ENCODE measurements around the gene MAP7D3.
A peak's percentile ranks its signal among the peaks of the same experiment; 100 is the strongest.

Gene MAP7D3

DNA sequence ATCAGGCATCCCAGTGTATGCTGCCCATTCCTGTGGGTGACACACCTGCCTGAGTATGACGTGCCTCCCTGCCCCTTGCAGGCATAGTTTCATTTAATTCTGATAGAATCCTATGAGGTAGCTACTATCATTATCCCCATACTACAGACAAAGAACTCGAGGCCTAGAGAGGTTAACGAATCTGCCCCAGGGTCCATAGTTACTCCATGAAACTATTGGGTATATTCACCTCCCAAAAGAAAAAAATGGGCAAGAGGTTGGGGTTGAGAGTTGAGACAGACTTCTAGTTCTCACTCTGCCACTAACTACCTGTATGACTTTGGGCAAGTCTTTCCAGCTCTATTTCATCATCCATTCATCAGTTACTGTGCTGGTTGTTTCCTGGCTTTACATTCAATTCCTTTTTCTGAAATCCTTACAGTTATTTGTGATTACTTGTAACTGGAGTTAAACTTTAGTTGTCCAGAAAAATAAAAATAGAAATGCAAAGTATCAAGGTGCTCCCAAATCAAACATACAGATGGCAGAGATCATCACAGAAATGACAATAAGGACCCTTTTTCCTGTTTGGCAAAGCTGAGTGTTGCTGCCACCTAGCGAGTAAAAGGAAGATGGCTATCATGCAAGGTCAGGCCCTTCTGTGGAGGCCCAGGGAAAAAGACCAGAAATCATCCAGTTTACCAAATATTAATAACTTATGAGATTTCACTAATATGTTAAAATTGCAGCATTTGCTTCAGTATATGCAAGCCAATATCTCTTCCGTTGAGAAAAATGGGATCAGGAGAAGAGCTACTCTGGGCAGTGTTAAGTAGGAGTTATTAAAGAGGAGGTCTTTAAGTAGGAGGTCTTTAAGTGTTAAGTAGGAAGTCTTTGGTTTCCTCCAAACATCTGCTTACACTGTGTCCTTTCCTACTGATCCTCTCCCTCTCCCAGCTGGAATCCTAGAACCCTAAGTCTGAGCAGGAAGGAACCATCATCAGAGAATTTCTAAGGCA is 17.1 kb upstream of the MAP7D3 start (continued):
- TF ChIP-seq, protein P1, sequence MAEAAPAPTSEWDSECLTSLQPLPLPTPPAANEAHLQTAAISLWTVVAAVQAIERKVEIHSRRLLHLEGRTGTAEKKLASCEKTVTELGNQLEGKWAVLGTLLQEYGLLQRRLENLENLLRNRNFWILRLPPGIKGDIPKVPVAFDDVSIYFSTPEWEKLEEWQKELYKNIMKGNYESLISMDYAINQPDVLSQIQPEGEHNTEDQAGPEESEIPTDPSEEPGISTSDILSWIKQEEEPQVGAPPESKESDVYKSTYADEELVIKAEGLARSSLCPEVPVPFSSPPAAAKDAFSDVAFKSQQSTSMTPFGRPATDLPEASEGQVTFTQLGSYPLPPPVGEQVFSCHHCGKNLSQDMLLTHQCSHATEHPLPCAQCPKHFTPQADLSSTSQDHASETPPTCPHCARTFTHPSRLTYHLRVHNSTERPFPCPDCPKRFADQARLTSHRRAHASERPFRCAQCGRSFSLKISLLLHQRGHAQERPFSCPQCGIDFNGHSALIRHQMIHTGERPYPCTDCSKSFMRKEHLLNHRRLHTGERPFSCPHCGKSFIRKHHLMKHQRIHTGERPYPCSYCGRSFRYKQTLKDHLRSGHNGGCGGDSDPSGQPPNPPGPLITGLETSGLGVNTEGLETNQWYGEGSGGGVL (tag by site-specific recombination; IDR thresholded peaks at IDR 0.05), result no peak
- TF ChIP-seq ZFP37 (tag by site-specific recombination; IDR thresholded peaks at IDR 0.05) (no peak), ZNF10 (tag by site-specific recombination; IDR thresholded peaks at IDR 0.05) (no peak), ZNF660 (tag by site-specific recombination; IDR thresholded peaks at IDR 0.05) (no peak), ZNF514 (tag by site-specific recombination; IDR thresholded peaks at IDR 0.05) (no peak), ZFP3 (tag by site-specific recombination; IDR thresholded peaks at IDR 0.05; ENCODE audit: low read depth) (no peak), ZNF423 (tag by site-specific recombination; IDR thresholded peaks at IDR 0.05) (no peak), ZNF654 (tag by site-specific recombination; IDR thresholded peaks at IDR 0.05; ENCODE audit: low read depth) (peak; percentile 98), ZBTB7A (tag by site-specific recombination; IDR thresholded peaks at IDR 0.05; ENCODE audit: low read depth) (no peak), ZEB2 (tag by site-specific recombination; IDR thresholded peaks at IDR 0.05) (peak; percentile 47; the same call in 1 of the 2 replicates), ZNF223 (tag by site-specific recombination; IDR thresholded peaks at IDR 0.05) (no peak), TRIM28 (IDR thresholded peaks at IDR 0.05; ENCODE audit: borderline replicate concordance, low read length) (no peak)
- TF ChIP-seq, protein P2, sequence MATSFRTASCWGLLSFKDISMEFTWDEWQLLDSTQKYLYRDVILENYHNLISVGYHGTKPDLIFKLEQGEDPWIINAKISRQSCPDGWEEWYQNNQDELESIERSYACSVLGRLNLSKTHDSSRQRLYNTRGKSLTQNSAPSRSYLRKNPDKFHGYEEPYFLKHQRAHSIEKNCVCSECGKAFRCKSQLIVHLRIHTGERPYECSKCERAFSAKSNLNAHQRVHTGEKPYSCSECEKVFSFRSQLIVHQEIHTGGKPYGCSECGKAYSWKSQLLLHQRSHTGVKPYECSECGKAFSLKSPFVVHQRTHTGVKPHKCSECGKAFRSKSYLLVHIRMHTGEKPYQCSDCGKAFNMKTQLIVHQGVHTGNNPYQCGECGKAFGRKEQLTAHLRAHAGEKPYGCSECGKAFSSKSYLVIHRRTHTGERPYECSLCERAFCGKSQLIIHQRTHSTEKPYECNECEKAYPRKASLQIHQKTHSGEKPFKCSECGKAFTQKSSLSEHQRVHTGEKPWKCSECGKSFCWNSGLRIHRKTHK (tag by site-specific recombination; IDR thresholded peaks at IDR 0.05), result no peak
- TF ChIP-seq, protein P3, sequence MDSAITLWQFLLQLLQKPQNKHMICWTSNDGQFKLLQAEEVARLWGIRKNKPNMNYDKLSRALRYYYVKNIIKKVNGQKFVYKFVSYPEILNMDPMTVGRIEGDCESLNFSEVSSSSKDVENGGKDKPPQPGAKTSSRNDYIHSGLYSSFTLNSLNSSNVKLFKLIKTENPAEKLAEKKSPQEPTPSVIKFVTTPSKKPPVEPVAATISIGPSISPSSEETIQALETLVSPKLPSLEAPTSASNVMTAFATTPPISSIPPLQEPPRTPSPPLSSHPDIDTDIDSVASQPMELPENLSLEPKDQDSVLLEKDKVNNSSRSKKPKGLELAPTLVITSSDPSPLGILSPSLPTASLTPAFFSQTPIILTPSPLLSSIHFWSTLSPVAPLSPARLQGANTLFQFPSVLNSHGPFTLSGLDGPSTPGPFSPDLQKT (IDR thresholded peaks at IDR 0.05; ENCODE audit: borderline replicate concordance, low read depth, low read length), result no peak
- TF ChIP-seq, protein P4, sequence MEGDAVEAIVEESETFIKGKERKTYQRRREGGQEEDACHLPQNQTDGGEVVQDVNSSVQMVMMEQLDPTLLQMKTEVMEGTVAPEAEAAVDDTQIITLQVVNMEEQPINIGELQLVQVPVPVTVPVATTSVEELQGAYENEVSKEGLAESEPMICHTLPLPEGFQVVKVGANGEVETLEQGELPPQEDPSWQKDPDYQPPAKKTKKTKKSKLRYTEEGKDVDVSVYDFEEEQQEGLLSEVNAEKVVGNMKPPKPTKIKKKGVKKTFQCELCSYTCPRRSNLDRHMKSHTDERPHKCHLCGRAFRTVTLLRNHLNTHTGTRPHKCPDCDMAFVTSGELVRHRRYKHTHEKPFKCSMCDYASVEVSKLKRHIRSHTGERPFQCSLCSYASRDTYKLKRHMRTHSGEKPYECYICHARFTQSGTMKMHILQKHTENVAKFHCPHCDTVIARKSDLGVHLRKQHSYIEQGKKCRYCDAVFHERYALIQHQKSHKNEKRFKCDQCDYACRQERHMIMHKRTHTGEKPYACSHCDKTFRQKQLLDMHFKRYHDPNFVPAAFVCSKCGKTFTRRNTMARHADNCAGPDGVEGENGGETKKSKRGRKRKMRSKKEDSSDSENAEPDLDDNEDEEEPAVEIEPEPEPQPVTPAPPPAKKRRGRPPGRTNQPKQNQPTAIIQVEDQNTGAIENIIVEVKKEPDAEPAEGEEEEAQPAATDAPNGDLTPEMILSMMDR (tag by site-specific recombination; IDR thresholded peaks at IDR 0.05), result peak; percentile 53; the same call in 1 of the 2 replicates

DNA sequence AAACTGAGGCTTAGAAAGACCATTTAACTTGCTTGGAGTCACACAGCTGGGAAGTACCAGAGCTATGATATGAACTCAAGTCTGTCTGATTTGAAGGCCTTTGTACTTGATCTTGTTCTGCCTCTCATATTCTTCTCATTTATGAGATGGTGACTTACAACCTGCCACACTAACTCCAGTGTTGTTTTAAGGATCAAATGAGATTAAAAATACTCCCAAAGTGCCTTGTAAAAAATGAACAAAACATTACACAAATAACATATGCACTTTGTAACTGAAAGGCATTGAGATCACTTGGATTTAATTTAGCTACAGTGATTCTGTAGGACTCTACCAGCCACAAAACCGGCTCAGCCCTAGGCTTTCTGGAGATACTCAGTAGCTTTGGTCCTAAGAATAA is 15.6 kb upstream of the MAP7D3 start:
- Histone ChIP-seq H3K4me1 (ENCODE audit: control insufficient read depth, insufficient read depth, low read length) (0 out of 2 replicates have a peak, but pooled peaks cover 3% of the 10 kb centered on the region), H3K36me3 (ENCODE audit: control insufficient read depth in 2 of 2, insufficient read depth in 1 of 2, low read length in 2 of 2) (no peaks in the 10 kb centered on the region), H3K4me3 (ENCODE audit: low read depth, low read length) (no peak overlapping the region), H3K9me3 (ENCODE audit: control insufficient read depth, insufficient read depth, low read depth, low read length) (no peaks in the 10 kb centered on the region), H3K27ac (ENCODE audit: extremely low read depth, low read depth, low read length) (no peak overlapping the region)
- CTCF ChIA-PET, result interaction anchor here (0.7 to 4.3 kb wide), 8 partner anchors 20 to 688 kb away, joined by 3 to 96 read pairs (median 3); no protein-coding TSS in a partner anchor
- POLR2A ChIA-PET, result no interaction called here
- TF ChIP-seq YY2 (tag by site-specific recombination; IDR thresholded peaks at IDR 0.05) (no peak), ZNF341 (tag by site-specific recombination; IDR thresholded peaks at IDR 0.05; ENCODE audit: low read depth) (no peak), ZNF843 (tag by site-specific recombination; IDR thresholded peaks at IDR 0.05) (peak; percentile 82), ZNF48 (tag by site-specific recombination; IDR thresholded peaks at IDR 0.05) (no peak), ZNF530 (tag by site-specific recombination; IDR thresholded peaks at IDR 0.05; ENCODE audit: low read depth) (no peak), SP7 (tag by site-specific recombination; IDR thresholded peaks at IDR 0.05) (no peak), SCRT2 (tag by site-specific recombination; IDR thresholded peaks at IDR 0.05) (no peak), ZNF610 (tag by site-specific recombination; IDR thresholded peaks at IDR 0.05; ENCODE audit: borderline replicate concordance) (no peak), GLI2 (tag by site-specific recombination; IDR thresholded peaks at IDR 0.05; ENCODE audit: borderline replicate concordance, low read depth) (peak; percentile 86; the same call in 1 of the 2 replicates), ZNF416 (tag by site-specific recombination; IDR thresholded peaks at IDR 0.05) (no peak), SP2 (tag by site-specific recombination; IDR thresholded peaks at IDR 0.05) (no peak)
- TF ChIP-seq, protein P5, sequence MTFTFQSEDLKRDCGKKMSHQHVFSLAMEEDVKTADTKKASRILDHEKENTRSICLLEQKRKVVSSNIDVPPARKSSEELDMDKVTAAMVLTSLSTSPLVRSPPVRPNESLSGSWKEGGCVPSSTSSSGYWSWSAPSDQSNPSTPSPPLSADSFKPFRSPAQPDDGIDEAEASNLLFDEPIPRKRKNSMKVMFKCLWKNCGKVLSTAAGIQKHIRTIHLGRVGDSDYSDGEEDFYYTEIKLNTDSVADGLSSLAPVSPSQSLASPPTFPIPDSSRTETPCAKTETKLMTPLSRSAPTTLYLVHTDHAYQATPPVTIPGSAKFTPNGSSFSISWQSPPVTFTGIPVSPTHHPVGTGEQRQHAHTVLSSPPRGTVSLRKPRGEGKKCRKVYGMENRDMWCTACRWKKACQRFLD (tag by site-specific recombination; IDR thresholded peaks at IDR 0.05), result no peak
- TF ChIP-seq, protein P6, sequence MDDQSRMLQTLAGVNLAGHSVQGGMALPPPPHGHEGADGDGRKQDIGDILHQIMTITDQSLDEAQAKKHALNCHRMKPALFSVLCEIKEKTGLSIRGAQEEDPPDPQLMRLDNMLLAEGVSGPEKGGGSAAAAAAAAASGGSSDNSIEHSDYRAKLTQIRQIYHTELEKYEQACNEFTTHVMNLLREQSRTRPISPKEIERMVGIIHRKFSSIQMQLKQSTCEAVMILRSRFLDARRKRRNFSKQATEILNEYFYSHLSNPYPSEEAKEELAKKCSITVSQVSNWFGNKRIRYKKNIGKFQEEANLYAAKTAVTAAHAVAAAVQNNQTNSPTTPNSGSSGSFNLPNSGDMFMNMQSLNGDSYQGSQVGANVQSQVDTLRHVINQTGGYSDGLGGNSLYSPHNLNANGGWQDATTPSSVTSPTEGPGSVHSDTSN (CRISPR knock-in tag; IDR thresholded peaks at IDR 0.05), result no peak

Data from HEK293 (cell line).